Right cardiac atrium (tissue), 5 donors: Measurements from ENCODE around the gene ATG2B. TPM values are rescaled to one million over a fixed set of nuclear protein-coding genes. Genes with fewer than 3 reads are reported as not detected.
"Not testable (repeated sequence)": the region's sequence is repeated elsewhere in the genome, so short reads cannot be mapped to it uniquely, and the experiment has no call there.

ENCODE experiments used
- ATAC-seq, 2 donors: fragments of 200-7000 bp; cut with Tn5 transposase; one replicate each; pipeline versions ENCODE4 v1.8.0 to v1.9.1; 2020; ENCODE audit warnings: moderate library complexity in 2 of 2, mild to moderate bottlenecking in 1 of 2
- DNase-seq, 3 donors: peaks; one replicate each; pipeline ENCODE4 v3.0.0-alpha.2; 2020
- H3K27ac ChIP-seq: one replicate; pipeline ENCODE4 v1.5.1; 2013; ENCODE audit warnings: mild to moderate bottlenecking, low read length, control low read depth, moderate library complexity
- H3K27me3 ChIP-seq: one replicate; pipeline ENCODE4 v1.6.1; 2013; ENCODE audit not compliant: control insufficient read depth, insufficient read depth
- H3K4me1 ChIP-seq: one replicate; pipeline ENCODE4 v1.6.1; 2013; ENCODE audit warnings: low read length; ENCODE audit not compliant: control insufficient read depth, insufficient read depth
- H3K4me3 ChIP-seq: one replicate; pipeline ENCODE4 v1.5.1; 2013; ENCODE audit warnings: low read length, control low read depth
- H3K9me3 ChIP-seq: one replicate; pipeline ENCODE4 v1.6.1; 2013; ENCODE audit warnings: low read length; ENCODE audit not compliant: control insufficient read depth
- WGBS: extraction: QIAGEN DNeasy Blood & Tissue Kit; methylation state at CpG from one replicate; pipeline ENCODE4 v1.1.7; 2013; 5-methylcytosine and 5-hydroxymethylcytosine counted together
- intact Hi-C, 4 donors: fragments of 100-400 bp; cut with DNase I; formaldehyde crosslinking; loops; one replicate each; pipeline versions ENCODE4 v1.11.0 to v1.14.0; 2022 to 2023
- polyA plus RNA-seq: library from polyadenylated mRNA; stranded (reverse); fragments of 200-250 nt; gene quantifications from one replicate; pipeline ENCODE4 v1.2.3, GENCODE V29; 2013
- total RNA-seq, 4 donors: library from RNA; stranded (reverse); fragmentation: NEBNext Ultra II Directional; extraction: Animal tissue kit (Norgen Biotek cat#: 25700); gene quantifications; one replicate each; pipeline ENCODE4 v1.2.1, GENCODE V29; 2021
- donor health status: healthy with polysubstance abuse.
- donor health status: DM: no; HTN: yes; CAD: no.
- donor health status: DM: no; HTN: no; CAD: no.
- donor health status: DM: no; HTN: yes; CAD: no; lungs with severe emphysema.
- donor health status: DM: yes; HTN: yes; CAD: no.

The ATG2B gene
- total and polyA plus RNA-seq, 5 donors, result 3.0 to 16.4 (median 13.9) TPM

DNA sequence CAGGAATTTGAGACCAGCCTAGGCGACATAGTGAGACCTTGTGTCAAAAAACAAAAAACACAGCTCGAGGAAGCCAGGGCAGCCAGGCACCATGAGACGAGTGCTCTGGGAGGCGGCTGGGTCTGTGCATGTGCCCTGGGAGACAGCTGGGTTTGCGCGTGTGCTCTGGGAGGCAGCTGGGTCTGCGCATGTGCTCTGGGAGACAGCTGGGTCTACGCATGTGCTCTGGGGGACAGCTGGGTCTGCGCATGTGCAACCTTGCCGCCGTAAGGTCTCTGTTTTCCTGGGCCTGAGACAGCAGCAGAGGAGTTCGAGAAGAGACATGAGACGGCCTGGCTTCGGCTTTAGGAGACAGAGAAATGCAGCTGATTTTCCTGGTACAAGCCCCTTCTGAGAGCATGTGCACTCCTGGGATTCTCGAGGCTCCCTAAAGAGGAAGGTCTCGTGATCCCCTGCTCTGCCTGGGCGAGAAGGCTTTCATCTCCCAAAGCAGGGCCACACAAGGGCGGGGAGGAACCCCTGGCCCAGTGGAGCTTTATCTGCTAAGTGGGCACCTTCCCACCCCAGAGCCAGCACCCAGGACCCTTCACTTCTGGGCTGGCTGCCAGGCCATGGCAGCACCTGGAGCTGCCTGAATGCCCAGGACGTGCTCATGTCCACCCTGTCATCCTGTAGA is 110.7 kb downstream of the ATG2B start:
- intact Hi-C loops, result no loop called here
- H3K27me3 ChIP-seq, result no peaks in the 10 kb centered on the region
- DNase-seq (no peak), ATAC-seq (no peak)
- no peak overlapping the region for H3K4me3 ChIP-seq
- H3K9me3 ChIP-seq, result no peaks in the 10 kb centered on the region
- H3K27ac ChIP-seq, result no peak overlapping the region
- H3K4me1 ChIP-seq, result no peaks in the 10 kb centered on the region
- WGBS, result 92% methylated on average over 19 of the region's 19 CpGs

GRCh38 chr14:96251656-96252155 is 111.4 kb downstream of the ATG2B start:
- ATAC-seq, result no peak
- H3K9me3 ChIP-seq, result no peaks in the 10 kb centered on the region
- no peak overlapping the region for H3K4me3 ChIP-seq
- 62% methylated on average over 4 of the region's 4 CpGs for WGBS
- no peak for DNase-seq
- H3K27ac ChIP-seq, result no peak overlapping the region
- no peaks in the 10 kb centered on the region for H3K4me1 ChIP-seq
- no peaks in the 10 kb centered on the region for H3K27me3 ChIP-seq
- intact Hi-C loops, result no loop called here

DNA sequence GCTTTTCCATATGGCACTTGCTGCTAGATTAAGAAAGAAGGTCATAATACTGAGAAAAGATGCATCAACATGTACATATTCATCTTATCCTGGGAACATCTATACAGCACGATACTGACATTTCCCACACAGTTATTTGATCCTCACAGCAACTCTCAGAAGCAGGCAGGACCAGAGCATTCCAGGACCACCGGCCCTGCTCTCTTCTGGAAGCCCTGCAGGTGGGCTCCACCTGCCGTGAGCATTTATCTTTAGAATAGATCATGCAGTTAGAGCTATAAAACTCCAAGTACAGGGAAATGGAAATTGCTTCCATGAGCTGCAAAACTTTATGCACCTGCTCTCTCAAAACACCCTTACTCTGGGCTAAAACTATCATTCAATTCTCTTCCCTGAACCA is 112.7 kb downstream of the ATG2B start:
- intact Hi-C loops, result no loop called here
- no peak for ATAC-seq
- Histone ChIP-seq H3K27ac (no peak overlapping the region), H3K9me3 (no peaks in the 10 kb centered on the region), H3K4me1 (no peaks in the 10 kb centered on the region), H3K4me3 (no peak overlapping the region), H3K27me3 (no peaks in the 10 kb centered on the region)
- no peak for DNase-seq
- 73% methylated on average over 3 of the region's 3 CpGs for WGBS

DNA sequence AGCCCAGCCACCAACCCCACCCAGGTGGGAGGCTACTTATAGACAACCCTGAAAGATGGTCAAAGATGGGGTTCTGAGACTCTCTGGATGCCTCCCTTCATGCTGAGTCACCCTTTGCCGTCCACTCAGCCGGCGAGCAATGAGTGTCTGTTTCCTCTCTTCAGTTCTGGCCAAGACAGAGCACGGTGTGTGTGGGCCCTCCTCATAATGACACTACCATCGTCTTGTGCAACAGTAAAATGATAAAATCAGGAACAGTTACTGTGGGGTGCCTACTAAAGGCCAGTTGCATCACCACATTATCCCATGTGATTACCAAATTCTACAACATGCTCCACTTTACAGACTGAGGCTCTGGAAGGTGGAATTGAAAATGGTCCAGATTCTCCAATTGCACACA is 114.1 kb downstream of the ATG2B start:
- Histone ChIP-seq H3K27ac (no peak overlapping the region), H3K4me1 (no peaks in the 10 kb centered on the region), H3K27me3 (no peaks in the 10 kb centered on the region), H3K9me3 (no peaks in the 10 kb centered on the region), H3K4me3 (no peak overlapping the region)
- no peak for DNase-seq
- intact Hi-C loops, result no loop called here
- peak in 1 of 2 donors; percentile 14 for ATAC-seq
- 43% methylated on average over 5 of the region's 5 CpGs for WGBS

DNA sequence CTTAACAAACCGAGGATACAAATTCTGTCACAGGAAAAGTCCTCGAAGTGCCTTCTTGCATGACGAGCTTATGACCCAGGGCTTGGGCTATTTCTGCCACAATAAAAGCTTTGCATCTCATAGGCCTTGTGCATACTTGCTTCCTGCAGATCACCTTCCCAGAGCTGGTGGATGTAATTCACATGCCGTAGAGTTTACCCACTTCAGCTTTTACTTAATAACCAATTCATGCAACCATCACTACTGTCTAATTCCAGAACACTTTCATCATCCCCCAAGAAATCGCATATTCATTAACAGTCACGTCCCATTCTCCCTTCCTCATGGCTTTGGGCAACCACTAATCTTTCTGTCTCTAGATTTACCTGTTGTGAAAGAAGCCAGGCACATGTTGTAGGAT is 116.1 kb downstream of the ATG2B start:
- no peaks in the 10 kb centered on the region for H3K27me3 ChIP-seq
- intact Hi-C loops, result no loop called here
- ATAC-seq (no peak), DNase-seq (no peak)
- no peaks in the 10 kb centered on the region for H3K4me1 ChIP-seq
- H3K27ac ChIP-seq, result no peak overlapping the region
- H3K4me3 ChIP-seq, result no peak overlapping the region
- no peaks in the 10 kb centered on the region for H3K9me3 ChIP-seq
- WGBS, result 92% methylated on average over 6 of the region's 6 CpGs

DNA sequence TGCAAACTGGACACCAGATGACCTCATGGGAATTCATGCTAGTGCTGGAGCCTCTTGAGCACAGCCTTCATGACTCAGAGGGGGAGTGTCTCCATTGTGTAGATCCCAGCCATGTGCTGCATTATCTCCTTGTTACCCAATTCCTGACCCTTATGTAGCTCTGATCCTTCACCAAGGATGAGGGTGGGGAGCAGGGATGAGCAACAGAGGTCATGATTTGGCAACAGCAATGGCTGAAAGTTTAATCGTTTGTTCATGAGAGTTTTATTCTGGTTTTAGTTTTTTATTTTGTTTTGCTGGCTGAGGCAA is 116.6 kb downstream of the ATG2B start:
- 75% methylated on average over 1 of the region's 1 CpG for WGBS
- Histone ChIP-seq H3K9me3 (no peaks in the 10 kb centered on the region), H3K4me1 (no peaks in the 10 kb centered on the region), H3K4me3 (no peak overlapping the region), H3K27ac (no peak overlapping the region), H3K27me3 (no peaks in the 10 kb centered on the region)
- DNase-seq (no peak), ATAC-seq (peak; percentile 35 to 43)
- intact Hi-C loops, result no loop called here

- Histone ChIP-seq H3K4me3 (no peak overlapping the region), H3K9me3 (no peaks in the 10 kb centered on the region), H3K4me1 (no peaks in the 10 kb centered on the region), H3K27ac (no peak overlapping the region), H3K27me3 (no peaks in the 10 kb centered on the region)
- WGBS, result 89% methylated on average over 3 of the region's 3 CpGs
- ATAC-seq (no peak), DNase-seq (no peak)
- intact Hi-C loops, result no loop called here
These were observed 117.2 kb downstream of the ATG2B start for GRCh38 chr14:96245710-96246538.

GRCh38 chr14:96245074-96245473 is 118.1 kb downstream of the ATG2B start:
- H3K4me3 ChIP-seq, DNase-seq, H3K9me3 ChIP-seq, H3K27me3 ChIP-seq, intact Hi-C loops, H3K27ac ChIP-seq, ATAC-seq, H3K4me1 ChIP-seq: not testable (repeated sequence)
- WGBS, result 92% methylated on average over 3 of the region's 3 CpGs

- intact Hi-C loops, result no loop called here
- Histone ChIP-seq H3K27me3 (no peaks in the 10 kb centered on the region), H3K4me1 (no peaks in the 10 kb centered on the region), H3K27ac (no peak overlapping the region), H3K9me3 (no peaks in the 10 kb centered on the region), H3K4me3 (no peak overlapping the region)
- DNase-seq (no peak), ATAC-seq (no peak)
- WGBS, result 67% methylated on average over 5 of the region's 5 CpGs
These were observed 119.4 kb downstream of the ATG2B start for GRCh38 chr14:96243785-96244184.

- no peaks in the 10 kb centered on the region for H3K9me3 ChIP-seq
- intact Hi-C loops, result no loop called here
- no peak for ATAC-seq
These were observed 121.0 kb downstream of the ATG2B start for GRCh38 chr14:96242126-96242525.

GRCh38 chr14:96240641-96241040 is 122.5 kb downstream of the ATG2B start:
- intact Hi-C loops, result no loop called here
- H3K9me3 ChIP-seq, result no peaks in the 10 kb centered on the region
- H3K27ac ChIP-seq, result no peak overlapping the region
- ATAC-seq (no peak), DNase-seq (no peak)
- 94% methylated on average over 18 of the region's 18 CpGs for WGBS
- no peak overlapping the region for H3K4me3 ChIP-seq
- no peaks in the 10 kb centered on the region for H3K4me1 ChIP-seq
- H3K27me3 ChIP-seq, result no peaks in the 10 kb centered on the region

More at GRCh38 chr14:96242126-96242525, 121.0 kb downstream of the ATG2B start:
- 97% methylated on average over 10 of the region's 10 CpGs for WGBS
- no peak for DNase-seq
- no peak overlapping the region for H3K27ac ChIP-seq
- no peaks in the 10 kb centered on the region for H3K4me1 ChIP-seq
- H3K4me3 ChIP-seq, result no peak overlapping the region
- no peaks in the 10 kb centered on the region for H3K27me3 ChIP-seq
